Neural cell (in vitro differentiated cells): ENCODE data around the gene GASK1B. TPM values are rescaled to one million over a fixed set of nuclear protein-coding genes. Genes with fewer than 3 reads are reported as not detected.
A peak's percentile ranks its signal among the peaks of the same experiment; 100 is the strongest.

Experiments
- H2AFZ ChIP-seq: fragments of 200-600, 300-800 bp; sonication (generic), shearing (Covaris generic); 2 replicates; pipeline ENCODE4 v1.6.0; 2014; ENCODE audit warnings: low read depth, mild to moderate bottlenecking, antibody characterized with exemption, low read length, moderate library complexity
- H3F3A ChIP-seq: fragments of 200-600 bp; shearing (Covaris generic); 2 replicates; pipeline ENCODE4 v1.6.1; 2016; ENCODE audit warnings: mild to moderate bottlenecking, moderate library complexity, mixed read lengths, antibody characterized with exemption, low read length; ENCODE audit not compliant: insufficient read depth, poor library complexity, severe bottlenecking
- H3K27ac ChIP-seq: fragments of 200-600, 300-800 bp; sonication (generic), shearing (Covaris generic); 2 replicates; pipeline ENCODE4 v1.5.1; 2014; ENCODE audit warnings: mild to moderate bottlenecking, low read length, moderate library complexity
- H3K27me3 ChIP-seq: fragments of 300-800, 200-600 bp; sonication (generic), shearing (Covaris generic); 2 replicates; pipeline ENCODE4 v1.6.0; 2014; ENCODE audit warnings: mild to moderate bottlenecking, low read depth, low read length, moderate library complexity; ENCODE audit not compliant: insufficient read depth
- H3K36me3 ChIP-seq: fragments of 300-800, 200-600 bp; sonication (generic), shearing (Covaris generic); 2 replicates; pipeline ENCODE4 v1.5.1; 2014; ENCODE audit warnings: mild to moderate bottlenecking, antibody characterized with exemption, low read length, moderate library complexity; ENCODE audit not compliant: insufficient read depth
- H3K4me2 ChIP-seq: fragments of 300-800, 200-600 bp; sonication (generic), shearing (Covaris generic); 2 replicates; pipeline ENCODE4 v1.6.0; 2014; ENCODE audit warnings: mild to moderate bottlenecking, low read length
- H3K4me3 ChIP-seq: fragments of 300-800, 200-600 bp; sonication (generic), shearing (Covaris generic); 2 replicates; pipeline ENCODE4 v1.5.1; 2014; ENCODE audit warnings: mild to moderate bottlenecking, low read length, moderate library complexity
- H3K79me2 ChIP-seq: fragments of 200-600 bp; shearing (Covaris generic); replicated peaks from 2 replicates; pipeline ENCODE4 v1.6.0; 2014; ENCODE audit warnings: mild to moderate bottlenecking, low read length, moderate library complexity; ENCODE audit not compliant: insufficient read depth
- H3K9ac ChIP-seq: fragments of 300-800, 200-600 bp; sonication (generic), shearing (Covaris generic); 2 replicates; pipeline ENCODE4 v1.6.1; 2016; ENCODE audit warnings: mild to moderate bottlenecking, low read length, mixed read lengths
- H3K9me2 ChIP-seq: fragments of 200-600 bp; shearing (Covaris generic); 2 replicates; pipeline ENCODE4 v1.6.1; 2016; ENCODE audit warnings: mild to moderate bottlenecking, low read length, mixed read lengths; ENCODE audit not compliant: insufficient read depth
- H3K9me3 ChIP-seq: fragments of 200-600, 300-800 bp; sonication (generic), shearing (Covaris generic); 2 replicates; pipeline ENCODE4 v1.6.1; 2016; ENCODE audit warnings: mild to moderate bottlenecking, mixed run types, low read length, moderate library complexity, mixed read lengths
- H4K20me1 ChIP-seq: fragments of 200-600 bp; shearing (Covaris generic); 2 replicates; pipeline ENCODE4 v1.6.1; 2016; ENCODE audit warnings: mild to moderate bottlenecking, mixed run types; ENCODE audit not compliant: insufficient read depth
- EP300 ChIP-seq: fragments of 450-650 bp; conservative IDR thresholded peaks from 2 replicates; pipeline ENCODE4 v1.6.1; 2014; ENCODE audit warnings: antibody characterized with exemption, mild to moderate bottlenecking, moderate library complexity; ENCODE audit not compliant: poor library complexity, severe bottlenecking
- EZH2 ChIP-seq: fragments of 200-600, 300-800 bp; shearing (Covaris generic), sonication (generic); IDR thresholded peaks from 2 replicates; pipeline ENCODE4 v1.6.1; 2014; ENCODE audit warnings: antibody characterized with exemption, low read length, borderline replicate concordance, mild to moderate bottlenecking; ENCODE audit not compliant: insufficient read depth, poor library complexity, severe bottlenecking
- MXI1 ChIP-seq: fragments of 450-650 bp; conservative IDR thresholded peaks from 2 replicates; pipeline ENCODE4 v1.6.1; 2014; ENCODE audit warnings: antibody characterized with exemption, mild to moderate bottlenecking; ENCODE audit not compliant: poor library complexity, severe bottlenecking
- POLR2AphosphoS5 ChIP-seq: IDR thresholded peaks from 2 replicates; pipeline ENCODE4 v1.6.1; 2012
- RAD21 ChIP-seq: fragments of 450-650 bp; conservative IDR thresholded peaks from 2 replicates; pipeline ENCODE4 v1.6.1; 2014; ENCODE audit warnings: antibody characterized with exemption, mild to moderate bottlenecking, moderate library complexity
- SMC3 ChIP-seq: fragments of 450-650 bp; conservative IDR thresholded peaks from 2 replicates; pipeline ENCODE4 v1.6.1; 2014; ENCODE audit warnings: antibody characterized with exemption, mild to moderate bottlenecking, moderate library complexity; ENCODE audit not compliant: poor library complexity
- TAF1 ChIP-seq: IDR thresholded peaks from 2 replicates; pipeline ENCODE4 v1.6.1; 2012; ENCODE audit warnings: low read depth
- polyA plus RNA-seq: library from polyadenylated mRNA; depleted of rRNA; stranded (reverse); fragments of >200 nt; gene quantifications from 2 replicates; pipeline ENCODE4 v1.2.3, GENCODE V29; 2014
- TF ChIP-seq, protein P1 (sequence below): fragments of 450-650 bp; IDR thresholded peaks from 2 replicates; pipeline ENCODE4 v1.5.1; 2014; ENCODE audit warnings: antibody characterized with exemption, mild to moderate bottlenecking, moderate library complexity; ENCODE audit not compliant: poor library complexity, severe bottlenecking
- TF ChIP-seq, protein P2 (sequence below): IDR thresholded peaks from 2 replicates; pipeline ENCODE4 v1.6.1; 2012; ENCODE audit warnings: borderline replicate concordance

GASK1B gene
- polyA plus RNA-seq, 1 donor from 2014 or later, result 0.40 TPM

DNA sequence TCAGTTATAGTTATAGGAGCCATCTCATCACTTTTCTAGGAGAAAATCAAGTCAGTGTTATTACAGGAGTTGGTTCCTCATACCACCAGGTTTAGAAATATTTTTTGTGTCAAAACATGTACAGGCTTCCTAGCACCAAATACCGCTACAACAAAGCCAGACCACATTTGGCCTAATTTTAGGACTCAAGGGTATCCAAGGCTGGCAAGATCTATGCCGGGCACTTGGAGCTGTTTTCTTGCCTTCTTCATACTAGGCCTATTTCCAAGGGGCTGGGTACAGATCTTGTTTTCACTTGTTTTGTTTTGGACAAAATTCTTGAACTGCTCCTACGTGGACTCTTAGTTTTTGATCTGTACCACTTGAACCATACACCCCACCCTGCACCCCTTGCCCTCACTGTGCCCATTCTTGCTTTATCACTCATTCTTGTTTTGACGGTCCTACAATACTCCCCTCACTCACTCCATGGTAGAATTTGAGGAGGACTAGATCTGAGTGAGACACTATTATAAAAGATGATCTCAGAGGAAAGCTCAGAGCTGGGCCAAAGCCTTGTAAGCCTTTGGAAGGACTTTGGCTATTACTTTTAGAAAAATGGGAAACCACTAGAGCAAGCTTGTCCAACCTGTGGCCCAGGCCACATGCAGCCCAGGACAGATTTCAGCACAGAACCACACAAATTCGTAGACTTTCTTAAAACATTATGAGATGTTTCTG lies 19.8 kb upstream of the GASK1B start:
- Histone ChIP-seq H3K9ac (peak overlapping the region; percentile 55), H3K79me2 (no peaks in the 10 kb centered on the region), H4K20me1 (no peaks in the 10 kb centered on the region), H3F3A (peaks cover 21% of the 10 kb centered on the region), H3K4me2 (no peak overlapping the region), H3K9me2 (no peaks in the 10 kb centered on the region), H3K4me3 (no peak overlapping the region), H3K9me3 (no peaks in the 10 kb centered on the region), H3K36me3 (no peaks in the 10 kb centered on the region), H2AFZ (no peak overlapping the region), H3K27me3 (no peaks in the 10 kb centered on the region), H3K27ac (peak overlapping the region; percentile 96)
- no peak for TF ChIP-seq TAF1
- no peak for TF ChIP-seq MXI1
- no peak for TF ChIP-seq RAD21
- TF ChIP-seq, protein P1, sequence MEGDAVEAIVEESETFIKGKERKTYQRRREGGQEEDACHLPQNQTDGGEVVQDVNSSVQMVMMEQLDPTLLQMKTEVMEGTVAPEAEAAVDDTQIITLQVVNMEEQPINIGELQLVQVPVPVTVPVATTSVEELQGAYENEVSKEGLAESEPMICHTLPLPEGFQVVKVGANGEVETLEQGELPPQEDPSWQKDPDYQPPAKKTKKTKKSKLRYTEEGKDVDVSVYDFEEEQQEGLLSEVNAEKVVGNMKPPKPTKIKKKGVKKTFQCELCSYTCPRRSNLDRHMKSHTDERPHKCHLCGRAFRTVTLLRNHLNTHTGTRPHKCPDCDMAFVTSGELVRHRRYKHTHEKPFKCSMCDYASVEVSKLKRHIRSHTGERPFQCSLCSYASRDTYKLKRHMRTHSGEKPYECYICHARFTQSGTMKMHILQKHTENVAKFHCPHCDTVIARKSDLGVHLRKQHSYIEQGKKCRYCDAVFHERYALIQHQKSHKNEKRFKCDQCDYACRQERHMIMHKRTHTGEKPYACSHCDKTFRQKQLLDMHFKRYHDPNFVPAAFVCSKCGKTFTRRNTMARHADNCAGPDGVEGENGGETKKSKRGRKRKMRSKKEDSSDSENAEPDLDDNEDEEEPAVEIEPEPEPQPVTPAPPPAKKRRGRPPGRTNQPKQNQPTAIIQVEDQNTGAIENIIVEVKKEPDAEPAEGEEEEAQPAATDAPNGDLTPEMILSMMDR, result no peak
- no peak for TF ChIP-seq POLR2AphosphoS5
- TF ChIP-seq SMC3, result no peak
- TF ChIP-seq EZH2, result no peak
- no peak for TF ChIP-seq EP300
- TF ChIP-seq, protein P2, sequence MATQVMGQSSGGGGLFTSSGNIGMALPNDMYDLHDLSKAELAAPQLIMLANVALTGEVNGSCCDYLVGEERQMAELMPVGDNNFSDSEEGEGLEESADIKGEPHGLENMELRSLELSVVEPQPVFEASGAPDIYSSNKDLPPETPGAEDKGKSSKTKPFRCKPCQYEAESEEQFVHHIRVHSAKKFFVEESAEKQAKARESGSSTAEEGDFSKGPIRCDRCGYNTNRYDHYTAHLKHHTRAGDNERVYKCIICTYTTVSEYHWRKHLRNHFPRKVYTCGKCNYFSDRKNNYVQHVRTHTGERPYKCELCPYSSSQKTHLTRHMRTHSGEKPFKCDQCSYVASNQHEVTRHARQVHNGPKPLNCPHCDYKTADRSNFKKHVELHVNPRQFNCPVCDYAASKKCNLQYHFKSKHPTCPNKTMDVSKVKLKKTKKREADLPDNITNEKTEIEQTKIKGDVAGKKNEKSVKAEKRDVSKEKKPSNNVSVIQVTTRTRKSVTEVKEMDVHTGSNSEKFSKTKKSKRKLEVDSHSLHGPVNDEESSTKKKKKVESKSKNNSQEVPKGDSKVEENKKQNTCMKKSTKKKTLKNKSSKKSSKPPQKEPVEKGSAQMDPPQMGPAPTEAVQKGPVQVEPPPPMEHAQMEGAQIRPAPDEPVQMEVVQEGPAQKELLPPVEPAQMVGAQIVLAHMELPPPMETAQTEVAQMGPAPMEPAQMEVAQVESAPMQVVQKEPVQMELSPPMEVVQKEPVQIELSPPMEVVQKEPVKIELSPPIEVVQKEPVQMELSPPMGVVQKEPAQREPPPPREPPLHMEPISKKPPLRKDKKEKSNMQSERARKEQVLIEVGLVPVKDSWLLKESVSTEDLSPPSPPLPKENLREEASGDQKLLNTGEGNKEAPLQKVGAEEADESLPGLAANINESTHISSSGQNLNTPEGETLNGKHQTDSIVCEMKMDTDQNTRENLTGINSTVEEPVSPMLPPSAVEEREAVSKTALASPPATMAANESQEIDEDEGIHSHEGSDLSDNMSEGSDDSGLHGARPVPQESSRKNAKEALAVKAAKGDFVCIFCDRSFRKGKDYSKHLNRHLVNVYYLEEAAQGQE, result no peak

GRCh38 chr4:158190718-158191117 lies 17.9 kb upstream of the GASK1B start:
- Histone ChIP-seq H3K9me2 (no peaks in the 10 kb centered on the region), H4K20me1 (no peaks in the 10 kb centered on the region), H3K4me2 (peak overlapping the region; percentile 62), H3K36me3 (no peaks in the 10 kb centered on the region), H3K4me3 (peak overlapping the region; percentile 51), H3K79me2 (no peaks in the 10 kb centered on the region), H3K27me3 (no peaks in the 10 kb centered on the region), H3K9ac (peak overlapping the region; percentile 58), H3K9me3 (no peaks in the 10 kb centered on the region), H3K27ac (peak overlapping the region; percentile 96), H2AFZ (peak overlapping the region; percentile 53), H3F3A (peaks cover 15% of the 10 kb centered on the region)
- TF ChIP-seq POLR2AphosphoS5 (peak; percentile 67), TAF1 (no peak), EP300 (peak; percentile 94)
